ENCODE data around the gene EBLN2.

DNA sequence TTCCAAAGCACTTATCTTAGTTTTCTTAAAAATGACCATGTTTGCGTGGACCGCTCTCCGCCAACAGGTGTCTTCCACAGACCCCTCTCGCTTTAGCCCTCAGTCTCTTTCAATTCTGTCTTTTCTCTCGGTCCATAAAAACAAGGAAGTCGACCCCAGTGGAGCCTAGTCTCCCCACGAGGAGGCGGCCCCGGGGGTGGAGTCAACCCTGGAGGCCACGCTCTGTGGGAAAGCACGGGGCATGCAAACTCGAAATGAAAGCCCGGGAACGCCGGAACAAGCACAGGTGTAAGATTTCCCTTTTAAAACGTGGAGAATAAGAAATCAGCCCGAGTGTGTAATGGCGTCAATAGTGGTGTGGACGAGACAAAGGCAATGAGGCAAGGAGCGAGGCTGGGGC lies 49.1 kb downstream of the EBLN2 start:
- TF ChIP-seq, protein P1, sequence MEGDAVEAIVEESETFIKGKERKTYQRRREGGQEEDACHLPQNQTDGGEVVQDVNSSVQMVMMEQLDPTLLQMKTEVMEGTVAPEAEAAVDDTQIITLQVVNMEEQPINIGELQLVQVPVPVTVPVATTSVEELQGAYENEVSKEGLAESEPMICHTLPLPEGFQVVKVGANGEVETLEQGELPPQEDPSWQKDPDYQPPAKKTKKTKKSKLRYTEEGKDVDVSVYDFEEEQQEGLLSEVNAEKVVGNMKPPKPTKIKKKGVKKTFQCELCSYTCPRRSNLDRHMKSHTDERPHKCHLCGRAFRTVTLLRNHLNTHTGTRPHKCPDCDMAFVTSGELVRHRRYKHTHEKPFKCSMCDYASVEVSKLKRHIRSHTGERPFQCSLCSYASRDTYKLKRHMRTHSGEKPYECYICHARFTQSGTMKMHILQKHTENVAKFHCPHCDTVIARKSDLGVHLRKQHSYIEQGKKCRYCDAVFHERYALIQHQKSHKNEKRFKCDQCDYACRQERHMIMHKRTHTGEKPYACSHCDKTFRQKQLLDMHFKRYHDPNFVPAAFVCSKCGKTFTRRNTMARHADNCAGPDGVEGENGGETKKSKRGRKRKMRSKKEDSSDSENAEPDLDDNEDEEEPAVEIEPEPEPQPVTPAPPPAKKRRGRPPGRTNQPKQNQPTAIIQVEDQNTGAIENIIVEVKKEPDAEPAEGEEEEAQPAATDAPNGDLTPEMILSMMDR (IDR thresholded peaks at IDR 0.05; ENCODE audit: extremely low read depth in 1 of 2, insufficient read depth in 1 of 2, low read depth in 1 of 2, low read length in 2 of 2): no peak
- no peak for TF ChIP-seq MYC (IDR thresholded peaks at IDR 0.05; ENCODE audit: low read depth, low read length)
- no peak for TF ChIP-seq EZH2 (IDR thresholded peaks at IDR 0.05; ENCODE audit: borderline replicate concordance, low read depth, low read length, severe bottlenecking)
- no peak for TF ChIP-seq POLR2AphosphoS5 (IDR thresholded peaks at IDR 0.05; ENCODE audit: insufficient read depth, low read depth, low read length)
